Endothelial cell of umbilical vein (primary cell): ENCODE measurements around the gene MRPL41. TPM values are rescaled to one million over a fixed set of nuclear protein-coding genes. Genes with fewer than 3 reads are reported as not detected.

Experiments used
- BruUV-seq: library from RNA; stranded (reverse); fragments of 400-500 nt; replicated peaks from 2 replicates; lab custom pipeline; 2021; lab: Mats Ljungman, UMichigan
- CTCF ChIA-PET: fragments of 300-600, 350-600 bp; sonication (Branson Sonifier 250); formaldehyde crosslinking; loops from one replicate; lab custom pipeline; 2021; ENCODE audit warnings: antibody characterized with exemption, inconsistent platforms; lab: Charles Lee
- POLR2A ChIA-PET: fragments of 300-600, 350-600 bp; sonication (Branson Sonifier 250); formaldehyde crosslinking; loops from one replicate; lab custom pipeline; 2021; ENCODE audit warnings: antibody characterized with exemption, inconsistent platforms; lab: Charles Lee
- DNase-seq: peaks from one replicate; pipeline ENCODE4 v3.0.0-alpha.2; 2011; ENCODE audit warnings: low read depth, low spot score
- FAIRE-seq: peaks from 2 replicates; lab custom pipeline; 2011; peaks lifted over from hg19 to GRCh38; lab: Jason Lieb, UNC
- H2AFZ ChIP-seq: 2 replicates; pipeline ENCODE4 v1.6.0; 2012; ENCODE audit warnings: low read depth, low read length, control low read depth, inconsistent platforms
- H3K27ac ChIP-seq: 2 replicates; pipeline ENCODE4 v1.5.1; 2011; ENCODE audit warnings: low read depth, mild to moderate bottlenecking, control low read depth, low read length, moderate library complexity; ENCODE audit not compliant: insufficient read depth
- H3K27me3 ChIP-seq, 2 experiments: 2 replicates each; pipeline versions ENCODE4 v1.6.0 to v1.6.1; 2011; ENCODE audit warnings: low read length in 2 of 2, mixed read lengths in 1 of 2; ENCODE audit not compliant: control insufficient read depth in 2 of 2, insufficient read depth in 2 of 2
- H3K36me3 ChIP-seq, 2 experiments: 2 replicates in 1 of 2; 3 replicates in 1 of 2; pipeline ENCODE4 v1.5.1; 2011; ENCODE audit warnings: low read length in 2 of 2, mild to moderate bottlenecking in 1 of 2, moderate library complexity in 1 of 2; ENCODE audit not compliant: control insufficient read depth in 2 of 2, insufficient read depth in 2 of 2; ENCODE audit errors: extremely low read depth in 1 of 2
- H3K4me1 ChIP-seq: 3 replicates; pipeline ENCODE4 v1.5.1; 2011; ENCODE audit warnings: mild to moderate bottlenecking, low read length; ENCODE audit not compliant: control insufficient read depth, insufficient read depth; ENCODE audit errors: extremely low read depth
- H3K4me2 ChIP-seq: 2 replicates; pipeline ENCODE4 v1.6.1; 2011; ENCODE audit warnings: low read length, control low read depth, mixed read lengths; ENCODE audit not compliant: insufficient read depth
- H3K4me3 ChIP-seq, 3 experiments: fragments of 200-600 bp in 1 of 3; sonication (generic), shearing (Covaris generic) in 1 of 3; replicated peaks in 1 of 3; 2 replicates each; pipeline ENCODE4 v1.5.1; 2011 to 2016; ENCODE audit warnings: control low read depth in 3 of 3, low read length in 3 of 3, mild to moderate bottlenecking in 2 of 3, inconsistent platforms in 1 of 3, low read depth in 1 of 3, moderate library complexity in 1 of 3; ENCODE audit not compliant: insufficient read depth in 1 of 3
- H3K79me2 ChIP-seq: 2 replicates; pipeline ENCODE4 v1.6.0; 2012; ENCODE audit warnings: low read length, inconsistent platforms; ENCODE audit not compliant: control insufficient read depth, insufficient read depth
- H3K9ac ChIP-seq: replicated peaks from 2 replicates; pipeline ENCODE3; 2011; ENCODE audit warnings: low read length, control low read depth; ENCODE audit not compliant: insufficient read depth; ENCODE audit errors: extremely low read depth
- H3K9me1 ChIP-seq: replicated peaks from 3 replicates; pipeline ENCODE4 v1.6.0; 2011; ENCODE audit warnings: mild to moderate bottlenecking, low read length; ENCODE audit not compliant: control insufficient read depth, insufficient read depth; ENCODE audit errors: extremely low read depth
- H3K9me3 ChIP-seq: replicated peaks from 2 replicates; pipeline ENCODE4 v1.5.1; 2012; ENCODE audit warnings: low read length, inconsistent platforms; ENCODE audit not compliant: control insufficient read depth, insufficient read depth
- H4K20me1 ChIP-seq: replicated peaks from 2 replicates; pipeline ENCODE3; 2011; ENCODE audit warnings: mild to moderate bottlenecking, low read length; ENCODE audit not compliant: control insufficient read depth, insufficient read depth; ENCODE audit errors: extremely low read depth
- EZH2 ChIP-seq: IDR thresholded peaks from 2 replicates; pipeline ENCODE4 v1.6.1; 2012; ENCODE audit warnings: borderline replicate concordance, low read depth, mild to moderate bottlenecking, moderate library complexity, low read length, inconsistent platforms; ENCODE audit not compliant: severe bottlenecking
- FOS ChIP-seq: IDR thresholded peaks from 2 replicates; pipeline ENCODE4 v1.6.1; 2011; ENCODE audit warnings: mild to moderate bottlenecking, low read length, moderate library complexity, borderline replicate concordance; ENCODE audit not compliant: insufficient read depth
- GATA2 ChIP-seq: IDR thresholded peaks from 2 replicates; pipeline ENCODE4 v1.7.0; 2011; ENCODE audit warnings: low read depth, mild to moderate bottlenecking, moderate library complexity, mixed read lengths, low read length; ENCODE audit not compliant: insufficient read length, insufficient read depth
- JUN ChIP-seq: IDR thresholded peaks from 2 replicates; pipeline ENCODE4 v1.6.1; 2011; ENCODE audit warnings: borderline replicate concordance, low read depth; ENCODE audit not compliant: insufficient read length, insufficient read depth
- MAX ChIP-seq: IDR thresholded peaks from 2 replicates; pipeline ENCODE4 v1.6.1; 2011; ENCODE audit not compliant: insufficient read depth, insufficient read length
- MYC ChIP-seq: IDR thresholded peaks from one replicate; pipeline ENCODE4 v1.6.1; 2011; ENCODE audit warnings: mild to moderate bottlenecking, low read depth, low read length
- POLR2A ChIP-seq: IDR thresholded peaks from 2 replicates; pipeline ENCODE4 v1.6.1; 2012; ENCODE audit warnings: low read depth, mild to moderate bottlenecking, control low read depth, low read length
- POLR2AphosphoS5 ChIP-seq: IDR thresholded peaks from 2 replicates; pipeline ENCODE4 v1.6.1; 2012; ENCODE audit warnings: low read depth, mild to moderate bottlenecking, control low read depth, low read length, moderate library complexity; ENCODE audit not compliant: insufficient read depth
- dilution Hi-C: fragments of 300-500 bp; cut with MboI; formaldehyde crosslinking; loops from one replicate; pipeline ENCODE4 v1.15.0; 2019; ENCODE audit warnings: low sequenced_read_pairs; ENCODE audit not compliant: extremely low pct_ligation_motif_present
- intact Hi-C: fragments of 100-400 bp; cut with micrococcal nuclease; formaldehyde crosslinking; loops from one replicate; pipeline ENCODE4 v1.10.0; 2022
- polyA plus RNA-seq, 4 experiments: library from polyadenylated mRNA; depleted of rRNA in 3 of 4; stranded (reverse) in 3 of 4; unstranded in 1 of 4; fragments of >200 nt; gene quantifications; 2 replicates each; pipeline versions ENCODE4 v1.2.1 to v1.2.3, GENCODE V29; 2011 to 2012; ENCODE audit warnings: missing spikeins in 1 of 4
- total RNA-seq: library from RNA; stranded (reverse); gene quantifications from 2 replicates; pipeline ENCODE4 v1.2.3, GENCODE V29; 2021
- TF ChIP-seq, protein P1 (sequence below), 2 donors: IDR thresholded peaks; 1 replicate in 1 of 2; 2 replicates in 1 of 2; pipeline ENCODE4 v1.5.1; 2011; ENCODE audit warnings: low read length in 2 of 2, mild to moderate bottlenecking in 2 of 2, moderate library complexity in 2 of 2, control low read depth in 1 of 2, inconsistent platforms in 1 of 2, low read depth in 1 of 2; ENCODE audit not compliant: insufficient read depth in 1 of 2; ENCODE audit errors: extremely low read depth in 1 of 2

MRPL41 gene
- total and polyA plus RNA-seq, 2 donors (not counting 3 experiments of a cell fraction or from before 2014, with no cell fraction given): 50.4 to 50.7 TPM

DNA sequence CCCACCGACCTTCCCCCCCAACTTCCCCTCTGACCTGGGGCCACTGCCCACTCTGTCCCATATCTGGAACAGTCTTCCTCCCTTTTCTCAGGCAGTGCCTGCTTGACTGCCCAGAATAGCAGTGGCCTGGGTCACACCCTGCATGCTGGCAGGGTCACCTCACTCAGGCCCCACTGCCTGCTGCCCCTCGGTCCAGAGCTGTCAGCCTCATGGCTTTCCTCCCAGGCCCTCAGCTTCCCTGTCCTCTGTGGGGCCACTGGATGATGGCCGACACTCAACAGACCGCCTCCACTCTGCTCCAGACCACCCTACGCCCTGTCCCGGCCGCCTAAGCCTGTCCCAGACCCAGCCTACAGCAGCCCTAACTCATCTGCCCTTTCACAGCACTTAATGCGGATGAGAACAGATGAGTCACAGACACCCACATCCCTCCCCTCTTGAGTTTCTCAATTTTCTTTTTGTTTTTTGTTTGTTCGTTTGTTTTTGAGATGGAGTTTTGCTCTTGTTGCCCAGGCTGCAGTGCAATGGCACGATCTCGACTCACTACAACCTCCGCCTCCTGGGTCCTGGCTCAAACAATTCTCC is 7.4 kb upstream of the MRPL41 start:
- ChIA-PET CTCF (interaction anchor here (2.6 kb wide), 1 partner anchor 9 kb away, joined by 16 read pairs; no protein-coding TSS in a partner anchor), POLR2A (no interaction called here)

More for the DNA sequence above, 7.4 kb upstream of the MRPL41 start:
- H3K4me1 ChIP-seq: no peaks in the 10 kb centered on the region
- no peaks in the 10 kb centered on the region for H3K9me1 ChIP-seq
- H2AFZ ChIP-seq: no peak overlapping the region
- BruUV-seq: no TSS peak
- intact Hi-C loops: no loop called here
- no peaks in the 10 kb centered on the region for H4K20me1 ChIP-seq
- DNase-seq (no peak), FAIRE-seq (no peak)
- TF ChIP-seq MAX: no peak
- TF ChIP-seq JUN: no peak
- TF ChIP-seq POLR2AphosphoS5: no peak
- no peak for TF ChIP-seq MYC
- no peak for TF ChIP-seq POLR2A
- no peak for TF ChIP-seq GATA2
- TF ChIP-seq, protein P1, sequence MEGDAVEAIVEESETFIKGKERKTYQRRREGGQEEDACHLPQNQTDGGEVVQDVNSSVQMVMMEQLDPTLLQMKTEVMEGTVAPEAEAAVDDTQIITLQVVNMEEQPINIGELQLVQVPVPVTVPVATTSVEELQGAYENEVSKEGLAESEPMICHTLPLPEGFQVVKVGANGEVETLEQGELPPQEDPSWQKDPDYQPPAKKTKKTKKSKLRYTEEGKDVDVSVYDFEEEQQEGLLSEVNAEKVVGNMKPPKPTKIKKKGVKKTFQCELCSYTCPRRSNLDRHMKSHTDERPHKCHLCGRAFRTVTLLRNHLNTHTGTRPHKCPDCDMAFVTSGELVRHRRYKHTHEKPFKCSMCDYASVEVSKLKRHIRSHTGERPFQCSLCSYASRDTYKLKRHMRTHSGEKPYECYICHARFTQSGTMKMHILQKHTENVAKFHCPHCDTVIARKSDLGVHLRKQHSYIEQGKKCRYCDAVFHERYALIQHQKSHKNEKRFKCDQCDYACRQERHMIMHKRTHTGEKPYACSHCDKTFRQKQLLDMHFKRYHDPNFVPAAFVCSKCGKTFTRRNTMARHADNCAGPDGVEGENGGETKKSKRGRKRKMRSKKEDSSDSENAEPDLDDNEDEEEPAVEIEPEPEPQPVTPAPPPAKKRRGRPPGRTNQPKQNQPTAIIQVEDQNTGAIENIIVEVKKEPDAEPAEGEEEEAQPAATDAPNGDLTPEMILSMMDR (IDR thresholded peaks at IDR 0.05; ENCODE audit: extremely low read depth in 1 of 2, insufficient read depth in 1 of 2, low read depth in 1 of 2, low read length in 2 of 2): no peak
- no peak for TF ChIP-seq FOS
- no peak for TF ChIP-seq EZH2
- no peaks in the 10 kb centered on the region for H3K9me3 ChIP-seq
- no peak overlapping the region for H3K4me2 ChIP-seq
- H3K9ac ChIP-seq: no peak overlapping the region
- H3K36me3 ChIP-seq: no peaks in the 10 kb centered on the region
- dilution Hi-C loops: no loop called here
- H3K79me2 ChIP-seq: no peaks in the 10 kb centered on the region
- no peak overlapping the region for H3K27ac ChIP-seq
- no peaks in the 10 kb centered on the region for H3K27me3 ChIP-seq
- H3K4me3 ChIP-seq: no peak overlapping the region
